Ishikawa (cell line): ENCODE data around the gene WDR4.

ENCODE experiments used
- EGR1 ChIP-seq: IDR thresholded peaks from 2 replicates; pipeline ENCODE4 v1.6.1; 2012
- EP300 ChIP-seq: IDR thresholded peaks from 2 replicates; pipeline ENCODE4 v1.6.1; 2012; ENCODE audit warnings: borderline replicate concordance
- NFIC ChIP-seq: IDR thresholded peaks from 2 replicates; pipeline ENCODE4 v1.6.1; 2012
- RAD21 ChIP-seq: IDR thresholded peaks from 2 replicates; pipeline ENCODE4 v1.6.1; 2012; ENCODE audit warnings: low read depth
- REST ChIP-seq: IDR thresholded peaks from 2 replicates; pipeline ENCODE4 v1.6.1; 2012; ENCODE audit warnings: low read depth, mild to moderate bottlenecking
- TAF1 ChIP-seq: IDR thresholded peaks from 2 replicates; pipeline ENCODE4 v1.6.1; 2012; ENCODE audit warnings: low read depth, mild to moderate bottlenecking
- TEAD4 ChIP-seq: IDR thresholded peaks from 2 replicates; pipeline ENCODE4 v1.6.1; 2012
- YY1 ChIP-seq: IDR thresholded peaks from 2 replicates; pipeline ENCODE4 v1.6.1; 2012; ENCODE audit warnings: low read depth
- ZBTB7A ChIP-seq: IDR thresholded peaks from 2 replicates; pipeline ENCODE4 v1.6.1; 2012; ENCODE audit warnings: low read depth
- TF ChIP-seq, protein P1 (sequence below): IDR thresholded peaks from 2 replicates; pipeline ENCODE4 v1.6.1; 2012
- TF ChIP-seq, protein P2 (sequence below): IDR thresholded peaks from 2 replicates; pipeline ENCODE4 v1.6.1; 2012

- TF ChIP-seq EGR1 (no peak), RAD21 (no peak), TAF1 (no peak), YY1 (no peak), EP300 (no peak), NFIC (no peak), TEAD4 (no peak), REST (no peak), ZBTB7A (no peak)
- TF ChIP-seq, protein P1, sequence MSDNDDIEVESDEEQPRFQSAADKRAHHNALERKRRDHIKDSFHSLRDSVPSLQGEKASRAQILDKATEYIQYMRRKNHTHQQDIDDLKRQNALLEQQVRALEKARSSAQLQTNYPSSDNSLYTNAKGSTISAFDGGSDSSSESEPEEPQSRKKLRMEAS, result no peak
- TF ChIP-seq, protein P2, sequence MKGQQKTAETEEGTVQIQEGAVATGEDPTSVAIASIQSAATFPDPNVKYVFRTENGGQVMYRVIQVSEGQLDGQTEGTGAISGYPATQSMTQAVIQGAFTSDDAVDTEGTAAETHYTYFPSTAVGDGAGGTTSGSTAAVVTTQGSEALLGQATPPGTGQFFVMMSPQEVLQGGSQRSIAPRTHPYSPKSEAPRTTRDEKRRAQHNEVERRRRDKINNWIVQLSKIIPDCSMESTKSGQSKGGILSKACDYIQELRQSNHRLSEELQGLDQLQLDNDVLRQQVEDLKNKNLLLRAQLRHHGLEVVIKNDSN, result no peak
Measured at GRCh38 chr21:42855937-42856335, 23.4 kb downstream of the WDR4 start.
